Activated CD8-positive, alpha-beta memory T cell treated with anti-CD3 and anti-CD28 coated beads, Interleukin-2, amount 50 U/mL, for 24 hours (primary cell): ENCODE measurements around the gene SARDH.

Experiments
- DNase-seq: peaks from one replicate; pipeline ENCODE4 v3.0.0-alpha.2; 2020; ENCODE audit errors: extremely low read depth

SARDH gene, protein sequence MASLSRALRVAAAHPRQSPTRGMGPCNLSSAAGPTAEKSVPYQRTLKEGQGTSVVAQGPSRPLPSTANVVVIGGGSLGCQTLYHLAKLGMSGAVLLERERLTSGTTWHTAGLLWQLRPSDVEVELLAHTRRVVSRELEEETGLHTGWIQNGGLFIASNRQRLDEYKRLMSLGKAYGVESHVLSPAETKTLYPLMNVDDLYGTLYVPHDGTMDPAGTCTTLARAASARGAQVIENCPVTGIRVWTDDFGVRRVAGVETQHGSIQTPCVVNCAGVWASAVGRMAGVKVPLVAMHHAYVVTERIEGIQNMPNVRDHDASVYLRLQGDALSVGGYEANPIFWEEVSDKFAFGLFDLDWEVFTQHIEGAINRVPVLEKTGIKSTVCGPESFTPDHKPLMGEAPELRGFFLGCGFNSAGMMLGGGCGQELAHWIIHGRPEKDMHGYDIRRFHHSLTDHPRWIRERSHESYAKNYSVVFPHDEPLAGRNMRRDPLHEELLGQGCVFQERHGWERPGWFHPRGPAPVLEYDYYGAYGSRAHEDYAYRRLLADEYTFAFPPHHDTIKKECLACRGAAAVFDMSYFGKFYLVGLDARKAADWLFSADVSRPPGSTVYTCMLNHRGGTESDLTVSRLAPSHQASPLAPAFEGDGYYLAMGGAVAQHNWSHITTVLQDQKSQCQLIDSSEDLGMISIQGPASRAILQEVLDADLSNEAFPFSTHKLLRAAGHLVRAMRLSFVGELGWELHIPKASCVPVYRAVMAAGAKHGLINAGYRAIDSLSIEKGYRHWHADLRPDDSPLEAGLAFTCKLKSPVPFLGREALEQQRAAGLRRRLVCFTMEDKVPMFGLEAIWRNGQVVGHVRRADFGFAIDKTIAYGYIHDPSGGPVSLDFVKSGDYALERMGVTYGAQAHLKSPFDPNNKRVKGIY

DNA sequence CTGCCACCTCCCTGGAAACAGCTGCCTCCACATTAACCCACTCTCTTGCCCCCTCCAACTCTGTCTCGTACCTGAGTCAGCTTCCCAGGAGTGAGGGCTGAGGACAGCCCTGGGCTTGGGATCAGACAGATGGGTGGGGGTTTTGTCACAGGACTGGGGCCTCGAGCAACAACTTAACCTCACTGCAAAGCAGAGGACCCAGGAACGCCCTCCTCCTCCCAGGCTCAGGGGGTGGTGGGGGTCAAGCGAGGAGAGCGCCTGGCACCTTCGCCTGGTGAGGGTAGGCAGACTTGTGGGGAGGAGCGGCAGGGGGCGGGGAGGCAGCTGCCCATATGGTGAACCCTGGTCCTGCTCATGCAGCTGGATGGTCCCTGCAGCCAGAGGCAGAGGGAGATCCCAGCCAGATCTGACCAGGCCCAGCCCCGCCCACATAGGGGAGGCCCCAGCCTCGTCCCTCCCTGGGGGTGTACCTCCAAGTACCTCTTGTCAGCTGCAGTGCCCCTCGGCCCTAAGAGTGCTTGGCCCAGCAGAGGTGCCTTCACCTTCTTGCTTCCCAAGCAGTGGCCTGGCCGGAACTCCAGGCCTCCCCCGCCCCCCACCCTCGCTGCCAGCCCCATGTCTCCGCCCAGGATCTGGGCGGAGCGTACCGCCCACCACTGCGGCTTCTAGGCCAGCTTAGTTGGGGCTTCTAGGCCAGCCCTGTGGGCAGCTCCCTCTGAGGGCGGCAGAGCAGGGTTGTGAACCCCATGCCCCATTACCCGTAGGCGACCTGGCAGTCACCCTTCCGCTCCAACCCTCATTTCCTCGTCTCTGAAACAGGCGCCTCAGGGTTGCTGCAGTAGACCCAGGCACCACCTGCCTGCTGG, at the start of gene SARDH:
TSS of gene SARDH (minus strand) at position 579 of the 866 bp plus-strand sequence. CDS start 4,179 bp downstream, outside the sequence.
- DNase-seq = peak; percentile 7

DNA sequence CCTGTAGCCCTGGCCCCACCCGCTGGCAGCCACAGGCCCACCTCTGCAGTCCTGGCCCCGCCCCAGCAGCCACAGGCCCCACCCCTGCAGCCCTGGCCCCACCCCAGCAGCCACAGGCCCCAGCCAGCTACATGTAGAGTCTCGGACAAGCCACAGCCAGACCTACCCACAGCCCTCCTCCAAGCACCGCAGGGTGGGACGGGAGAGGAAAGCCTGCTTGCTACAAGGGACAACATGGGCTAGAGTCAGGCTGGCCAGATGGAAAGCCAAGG, 49.5 kb upstream of the SARDH start:
- DNase-seq = no peak

DNA sequence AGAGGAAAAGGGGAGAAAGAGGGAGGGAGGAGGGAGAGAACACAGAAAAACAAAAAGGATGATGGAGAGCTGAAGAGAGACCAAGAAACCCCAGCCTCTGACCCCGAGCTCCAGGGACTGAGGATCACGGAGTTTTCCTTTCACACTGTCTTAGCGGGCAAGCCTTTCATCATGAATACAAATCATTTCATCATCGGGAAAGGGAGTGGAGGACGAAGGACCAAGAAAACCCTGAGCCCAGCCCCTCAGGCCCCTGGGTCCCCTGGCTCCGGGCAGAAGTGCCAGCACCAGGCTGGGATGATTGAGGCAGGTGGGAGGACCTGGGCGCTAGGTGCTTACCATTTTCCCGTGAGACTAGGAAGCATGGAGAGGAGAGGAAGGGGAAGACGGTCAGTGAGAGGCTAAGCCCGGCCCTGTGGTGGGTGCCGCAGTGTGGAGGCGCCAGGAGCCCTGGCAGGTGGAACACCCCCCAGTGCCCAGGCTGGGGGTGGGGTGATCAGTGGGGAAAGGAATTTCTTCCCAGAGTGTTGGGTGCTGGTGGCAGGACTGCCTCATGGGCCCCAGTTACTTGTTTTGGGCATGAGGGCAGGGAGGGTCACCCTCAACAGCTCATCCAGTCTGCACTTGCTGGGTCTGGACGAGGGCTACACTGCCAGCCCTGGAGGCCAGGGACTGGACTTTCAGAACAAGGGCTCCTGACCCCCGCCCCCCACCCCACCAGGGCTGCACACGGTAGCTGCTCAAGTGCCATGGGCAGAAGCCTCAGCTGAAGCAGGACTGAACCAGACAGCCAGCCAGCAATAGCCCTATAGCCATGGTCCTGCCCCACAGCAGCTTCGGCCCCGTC, 49.0 kb upstream of the SARDH start:
- no peak for DNase-seq

DNA sequence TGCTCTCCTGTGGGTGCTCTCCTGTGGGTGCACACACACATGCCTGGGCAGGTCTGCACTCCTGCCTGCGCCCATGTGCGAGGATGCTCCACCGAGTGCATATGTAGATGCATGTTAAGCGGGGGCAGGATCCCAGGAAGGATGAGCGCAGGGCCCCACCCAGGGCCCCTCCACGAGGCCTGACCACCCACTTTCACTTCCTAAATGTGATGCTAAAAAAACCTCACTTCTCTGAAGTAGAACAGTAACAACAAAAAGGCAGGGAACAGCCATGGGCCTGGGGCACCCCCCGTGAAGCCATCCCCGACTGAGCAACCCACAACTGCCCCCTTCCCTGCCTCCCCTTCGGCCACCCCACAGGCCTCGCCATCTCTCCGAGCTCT, 48.2 kb upstream of the SARDH start:
- no peak for DNase-seq

DNA sequence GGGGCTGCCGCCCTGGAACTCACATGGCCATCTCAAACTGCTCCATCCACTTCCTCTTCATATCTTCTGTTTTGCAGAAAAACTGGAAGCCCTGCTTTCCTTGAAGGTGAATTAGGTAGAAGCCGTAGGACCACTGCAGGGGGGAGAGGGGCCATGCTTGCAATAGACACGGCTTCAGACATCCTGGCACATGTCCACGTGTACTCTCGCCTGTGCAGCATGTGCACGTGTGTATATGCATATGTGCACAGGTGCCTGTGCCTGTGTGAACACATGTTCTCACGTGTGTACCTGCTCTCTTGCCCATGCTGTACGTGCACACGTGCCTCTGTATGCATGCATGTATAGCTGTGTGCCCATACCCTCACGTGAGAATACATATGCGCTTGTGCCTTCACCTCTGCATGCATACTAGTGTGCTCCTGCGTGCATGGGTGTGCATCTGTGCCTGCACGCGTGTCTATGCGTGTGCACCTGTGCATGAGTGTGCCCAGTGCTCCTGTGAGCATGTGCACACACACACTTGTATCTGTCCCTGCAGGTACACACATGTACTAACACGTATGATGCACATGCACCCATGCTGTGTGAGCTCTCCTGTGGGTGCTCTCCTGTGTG, 47.7 kb upstream of the SARDH start:
- no peak for DNase-seq

DNA sequence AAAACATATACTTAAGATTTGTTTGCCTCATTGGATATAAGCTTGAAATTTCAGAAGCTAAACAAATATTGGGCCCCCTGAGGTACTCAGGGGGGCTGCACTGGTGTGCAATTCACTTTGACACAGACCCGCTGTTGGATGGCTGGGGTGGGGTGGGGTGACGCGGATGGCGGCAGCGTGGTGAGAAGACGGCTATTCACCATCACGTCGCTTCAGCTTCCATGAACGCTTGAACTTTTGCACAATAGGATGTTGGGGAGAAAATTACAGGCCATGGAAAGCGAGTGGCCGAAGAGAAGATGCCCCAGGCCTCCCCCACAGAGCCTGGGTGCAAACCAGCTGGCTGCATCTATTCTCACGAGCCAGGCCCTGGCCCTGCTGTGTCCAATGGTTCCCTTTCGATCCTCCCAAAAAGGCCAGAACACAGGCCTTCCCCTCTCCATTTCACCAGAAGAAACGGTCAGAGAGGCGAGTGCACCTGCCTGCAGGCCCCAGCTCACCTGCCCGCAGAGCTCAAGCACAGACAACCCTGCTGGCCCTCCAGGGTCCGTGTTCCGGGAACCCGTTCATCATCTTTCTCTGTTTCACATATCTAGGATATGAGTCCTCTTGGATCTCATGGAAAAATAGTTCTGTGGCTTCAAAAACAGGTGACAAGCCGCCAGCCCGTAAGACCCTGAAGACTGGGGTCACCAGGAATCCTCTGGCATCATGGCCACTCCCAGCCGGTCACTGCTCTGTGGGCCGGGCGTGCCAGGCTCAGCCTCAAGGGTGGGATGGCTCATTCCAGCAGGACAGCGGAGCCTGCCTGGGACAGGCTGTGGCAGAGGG, 46.8 kb upstream of the SARDH start:
- DNase-seq = no peak

DNA sequence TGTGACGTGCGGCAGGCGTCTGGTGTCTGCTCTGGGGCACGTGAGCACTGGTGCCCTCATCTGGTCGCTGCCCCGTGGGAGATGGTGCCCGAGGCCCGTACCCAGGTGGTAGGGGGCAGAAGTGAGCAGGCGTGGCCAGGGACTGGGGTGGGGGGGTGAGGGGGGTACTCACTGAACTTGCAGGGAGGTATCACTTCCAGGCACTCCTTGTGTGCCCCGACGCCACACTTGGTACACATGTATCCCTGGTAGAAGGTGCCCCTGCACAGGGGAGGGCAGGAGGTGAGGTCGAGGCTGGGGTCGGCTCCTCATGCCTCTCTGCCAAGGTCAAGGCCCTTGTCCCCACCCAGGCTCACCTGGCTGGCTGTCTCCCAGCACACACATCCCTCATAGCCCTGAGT, 45.2 kb upstream of the SARDH start:
- no peak for DNase-seq

DNA sequence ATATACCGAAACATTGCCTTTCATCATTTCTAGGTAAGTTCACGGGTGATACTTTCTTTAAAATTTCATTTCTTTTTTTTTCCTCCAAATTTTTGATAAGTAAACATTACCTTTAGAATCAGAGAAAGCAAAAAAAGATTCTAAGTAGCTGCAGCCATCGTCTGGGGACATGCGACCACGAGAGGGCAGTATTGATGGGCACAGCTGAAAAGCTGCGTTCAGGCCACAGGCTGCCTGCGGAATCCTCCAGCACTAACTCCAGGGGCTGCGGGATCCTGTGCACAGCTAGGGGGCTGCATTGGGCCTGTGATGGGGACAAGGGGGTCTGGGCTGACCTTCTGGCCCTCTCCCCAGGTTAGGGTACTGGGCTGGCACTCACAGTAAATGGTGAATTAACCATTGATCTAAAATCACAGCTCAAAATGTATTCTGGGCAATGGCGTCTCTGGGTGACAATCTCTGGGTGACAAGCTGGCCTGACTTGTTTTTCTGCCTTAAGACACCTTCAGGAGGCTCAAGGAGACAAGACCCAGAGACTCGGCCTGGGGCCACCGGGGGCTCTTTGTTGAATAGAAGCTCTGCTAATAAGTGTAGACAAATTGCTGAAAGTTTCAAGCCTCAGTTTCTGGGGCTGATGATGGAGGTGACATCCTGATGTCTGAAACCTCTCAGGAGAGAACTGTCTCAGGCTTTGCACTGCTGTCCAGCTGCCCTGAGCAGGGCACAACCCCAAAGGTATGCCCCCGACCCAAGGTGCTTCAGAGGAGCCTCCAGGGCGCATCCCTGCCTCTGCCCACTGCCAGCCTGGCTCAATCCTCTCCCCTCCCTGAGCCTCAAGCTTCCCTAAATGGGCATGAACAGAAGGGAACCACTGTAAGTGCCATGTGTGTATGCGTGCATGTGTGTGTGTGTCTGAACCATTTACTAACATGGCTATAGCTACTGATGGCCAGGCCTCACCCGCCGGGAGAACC, 44.3 kb upstream of the SARDH start:
- DNase-seq = peak; percentile 21

DNA sequence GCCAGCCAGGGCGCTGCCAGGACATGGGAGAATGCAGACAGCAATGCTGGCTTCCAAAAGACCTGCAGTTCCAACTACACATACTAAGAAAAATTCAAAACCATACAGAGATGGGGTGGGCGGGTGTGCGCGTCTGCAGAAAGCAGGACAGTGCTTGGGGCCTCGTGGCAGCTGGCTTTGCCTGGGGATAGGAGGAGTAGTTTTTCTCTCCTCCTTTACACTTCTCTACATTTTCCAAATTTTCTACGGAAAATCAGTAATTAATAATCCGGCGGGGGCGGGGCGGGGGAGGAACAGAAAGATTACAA, 43.6 kb upstream of the SARDH start:
- no peak for DNase-seq

DNA sequence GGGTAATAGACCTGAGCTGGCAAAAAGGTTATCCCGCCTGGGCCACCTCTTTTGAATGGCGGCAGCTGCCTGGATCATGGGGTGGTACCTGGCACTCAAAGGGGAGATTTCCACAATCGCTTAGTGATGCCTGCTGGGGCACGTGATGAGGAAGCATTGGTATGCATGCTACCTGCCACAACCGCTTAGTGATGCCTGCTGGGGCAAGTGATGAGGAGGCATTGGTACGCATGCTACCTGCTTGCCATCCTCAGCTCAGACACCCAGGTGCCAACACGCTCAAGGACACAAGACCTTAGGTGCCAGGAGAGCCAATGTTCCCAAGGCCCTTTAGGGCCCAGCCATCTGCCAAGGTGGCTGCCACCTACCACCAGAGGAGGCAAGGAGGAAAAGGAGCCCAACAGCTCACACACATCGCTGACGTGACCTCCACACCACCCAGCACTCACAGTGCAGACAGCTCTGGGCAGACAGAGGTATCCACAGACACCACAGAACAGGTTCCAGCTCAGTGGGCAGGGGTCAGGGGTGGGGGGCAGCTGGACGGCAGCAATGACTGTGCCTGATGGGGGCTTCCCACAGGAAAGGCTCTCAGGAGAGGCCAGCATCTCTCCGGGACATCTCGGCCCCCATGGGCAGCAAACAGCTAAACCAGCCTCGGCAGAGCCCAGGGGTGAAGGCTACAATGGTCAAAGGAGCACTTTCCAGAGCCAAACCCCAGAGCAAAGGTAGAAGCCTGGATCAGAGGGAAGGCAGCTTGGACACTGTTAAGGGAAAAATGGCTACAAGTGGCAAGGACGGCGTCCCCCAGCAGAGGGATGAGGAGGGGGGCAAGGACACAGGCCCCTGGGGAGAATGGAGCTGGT, 43.0 kb upstream of the SARDH start:
- no peak for DNase-seq

DNA sequence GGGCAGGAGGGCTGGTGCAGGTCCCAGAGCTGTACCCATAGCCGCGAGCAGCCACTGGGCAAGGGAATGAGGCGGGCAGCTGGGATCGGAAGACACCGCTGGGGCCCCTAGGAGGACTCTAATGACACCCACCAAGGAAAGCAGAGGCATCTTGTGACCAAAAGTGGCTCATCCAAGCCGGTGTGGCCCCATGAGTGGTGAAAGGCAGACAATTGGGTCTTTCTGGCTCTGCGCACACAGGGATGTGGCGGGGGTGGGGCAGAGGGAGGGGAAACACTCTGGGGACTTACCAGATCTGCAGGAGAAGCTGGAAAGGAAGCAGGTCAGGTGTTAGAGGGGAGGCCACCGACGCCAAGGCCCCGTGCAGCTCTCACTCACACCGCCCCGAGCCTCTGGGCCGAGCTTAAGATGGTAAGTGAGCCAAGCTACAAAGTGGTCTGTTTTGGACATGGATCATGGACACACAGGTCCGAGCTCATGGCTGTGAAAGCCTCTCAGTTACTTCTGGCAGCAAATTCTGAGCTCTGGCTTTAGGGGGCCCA, 42.3 kb upstream of the SARDH start:
- DNase-seq = no peak

DNA sequence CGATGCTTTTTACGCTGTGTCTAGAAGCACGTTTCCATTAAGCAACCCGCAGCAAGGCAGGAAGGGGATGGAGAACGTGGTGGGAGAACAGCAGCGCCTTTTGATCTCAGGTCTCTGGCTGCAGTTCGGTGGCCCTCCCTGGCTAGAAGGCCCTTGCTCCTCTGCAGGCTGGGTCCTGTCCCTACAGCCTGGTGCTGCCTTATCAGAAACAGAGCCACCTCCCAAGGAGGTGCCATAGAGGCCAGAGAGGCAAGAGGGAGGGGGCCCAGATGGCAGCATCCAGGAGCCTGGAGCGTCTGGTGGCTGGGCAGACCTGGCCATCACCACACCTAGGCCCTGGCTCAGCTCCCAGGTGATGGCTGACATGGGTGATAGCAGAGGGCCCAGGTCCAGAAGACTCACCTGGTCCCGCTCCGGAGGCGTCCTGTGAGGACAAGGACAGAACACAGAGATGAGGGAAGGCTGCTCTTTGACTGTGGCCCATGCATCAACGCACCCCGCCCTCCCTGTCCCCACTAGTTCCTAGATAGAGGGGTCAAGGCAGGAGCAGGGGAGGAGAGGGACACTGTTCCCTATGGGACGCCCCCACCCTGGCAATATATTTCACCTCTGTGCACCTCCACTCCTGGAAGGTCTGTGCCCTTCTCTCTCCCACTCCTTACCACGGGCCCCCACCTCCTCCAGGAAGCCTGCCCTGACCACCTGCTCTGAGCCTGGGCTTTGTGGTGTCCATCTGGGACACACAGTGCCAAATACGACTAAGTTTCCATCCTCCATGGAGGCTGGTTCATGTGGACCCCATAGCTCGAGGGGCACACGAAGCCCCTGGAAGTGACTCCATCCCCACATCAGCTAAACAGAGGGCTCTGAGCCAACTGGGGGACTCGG, 41.6 kb upstream of the SARDH start:
- DNase-seq = no peak

DNA sequence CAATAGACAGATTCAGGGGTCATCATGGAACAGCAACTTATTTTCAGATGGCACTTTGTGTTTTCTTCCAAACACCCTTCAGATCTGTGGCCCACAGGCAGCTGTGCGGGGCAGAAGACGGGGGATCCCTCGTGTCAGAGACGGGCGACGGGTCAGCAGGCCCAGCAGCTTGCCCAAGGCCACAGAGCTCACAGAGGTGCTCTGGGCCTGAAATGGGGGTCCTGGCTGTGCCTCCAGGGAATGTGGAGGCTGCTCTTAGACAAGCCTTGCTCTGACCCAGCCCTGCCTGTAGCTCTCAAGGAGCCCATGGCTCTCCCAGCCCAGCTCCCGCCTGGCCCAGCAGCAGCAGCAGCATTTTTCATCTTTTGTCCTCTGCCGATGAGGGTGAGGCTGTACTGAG, 40.9 kb upstream of the SARDH start:
- no peak for DNase-seq

DNA sequence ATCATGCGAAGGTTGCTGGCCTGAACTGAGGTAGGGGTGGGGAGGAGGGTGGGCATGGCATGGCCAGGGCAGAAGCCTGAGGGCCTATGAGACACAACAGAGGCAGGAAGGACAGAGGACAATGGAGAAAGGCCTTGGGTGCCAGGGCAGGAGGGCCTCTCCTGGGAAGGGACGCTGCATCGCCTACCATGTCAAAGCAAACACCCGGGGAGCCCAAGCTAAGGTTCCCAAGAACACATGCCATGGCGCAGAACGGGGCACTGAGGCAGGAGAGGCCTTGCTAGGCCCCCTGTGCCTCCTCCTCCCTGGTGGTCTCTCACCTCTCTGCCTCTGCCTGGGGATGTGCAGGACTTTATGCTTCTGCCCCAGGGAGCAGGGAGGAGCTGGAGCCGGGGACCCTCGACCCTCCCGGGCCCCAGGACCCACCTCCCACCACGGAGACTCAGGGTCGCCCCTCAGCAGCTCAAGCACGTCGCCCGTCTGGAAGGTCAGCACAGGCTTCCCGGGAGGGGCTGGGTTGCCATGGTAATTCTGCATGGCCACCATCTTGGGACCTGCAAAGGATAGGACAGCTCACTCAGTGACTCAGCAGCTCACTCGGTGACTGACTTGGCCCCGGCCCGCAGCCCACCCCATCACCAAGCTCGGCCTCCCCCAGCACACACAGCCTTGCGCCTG, 40.3 kb upstream of the SARDH start:
- no peak for DNase-seq

DNA sequence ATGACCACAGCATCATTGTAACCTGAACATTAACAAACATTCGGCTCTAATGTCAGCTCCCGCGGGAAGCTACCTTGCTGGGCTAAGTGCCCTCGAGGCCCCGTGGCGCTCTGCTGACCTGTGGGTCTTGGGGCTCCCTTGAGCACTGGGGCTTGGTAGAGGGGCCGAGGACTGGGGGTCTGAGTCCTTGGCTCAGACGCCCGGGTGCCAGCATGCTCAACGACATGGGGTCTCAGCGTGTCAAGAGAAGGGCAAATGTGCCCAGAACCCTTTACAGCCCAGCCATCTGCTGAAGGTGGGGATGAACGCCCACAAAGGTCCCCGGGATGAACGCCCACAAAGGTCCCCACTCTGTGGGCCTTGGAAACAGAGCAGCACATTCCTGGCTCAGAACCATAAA, 39.7 kb upstream of the SARDH start:
- no peak for DNase-seq
